ENCODE results near the gene CAMK1G. TPM values are rescaled to one million over a fixed set of nuclear protein-coding genes. Genes with fewer than 3 reads are reported as not detected.

The CAMK1G gene
- total and polyA plus RNA-seq, 3 donors from 2014 or later, result 1.1 to 2.0 (median 1.4) TPM

DNA sequence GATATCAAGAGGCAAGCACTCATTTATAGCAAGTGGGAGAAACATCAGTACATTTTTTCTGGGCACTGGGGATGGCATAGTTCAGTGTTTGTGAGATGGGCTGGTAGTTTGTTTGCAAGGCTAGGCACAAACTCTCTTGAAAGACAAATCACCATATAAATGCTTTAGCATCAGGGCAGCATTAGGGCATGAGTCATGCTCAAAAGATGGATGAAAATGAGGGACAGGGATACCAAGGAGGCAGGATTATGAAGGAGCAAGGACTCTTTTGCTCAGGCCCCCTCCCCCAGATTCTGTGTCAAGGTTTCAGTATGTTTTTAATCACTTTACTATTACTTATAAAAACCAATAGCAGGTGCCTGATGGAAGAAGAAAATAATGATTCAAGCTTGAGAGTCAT is 43.9 kb upstream of the CAMK1G start:
- Histone ChIP-seq H3K36me3 (ENCODE audit: low read depth, missing control alignments) (no peaks in the 10 kb centered on the region), H3K27ac (no peak overlapping the region), H3K4me3 (no peak overlapping the region), H3K4me1 (no peaks in the 10 kb centered on the region), H3K27me3 (no peaks in the 10 kb centered on the region), H3K9me3 (no peaks in the 10 kb centered on the region)
- intact Hi-C loops (cut with DNase I; ENCODE audit: low total_unique reads), result no loop called here
- DNase-seq, result no peak
- TF ChIP-seq CTCF (IDR thresholded peaks at IDR 0.05), result no peak
- no peak for TF ChIP-seq POLR2A (IDR thresholded peaks at IDR 0.05)

DNA sequence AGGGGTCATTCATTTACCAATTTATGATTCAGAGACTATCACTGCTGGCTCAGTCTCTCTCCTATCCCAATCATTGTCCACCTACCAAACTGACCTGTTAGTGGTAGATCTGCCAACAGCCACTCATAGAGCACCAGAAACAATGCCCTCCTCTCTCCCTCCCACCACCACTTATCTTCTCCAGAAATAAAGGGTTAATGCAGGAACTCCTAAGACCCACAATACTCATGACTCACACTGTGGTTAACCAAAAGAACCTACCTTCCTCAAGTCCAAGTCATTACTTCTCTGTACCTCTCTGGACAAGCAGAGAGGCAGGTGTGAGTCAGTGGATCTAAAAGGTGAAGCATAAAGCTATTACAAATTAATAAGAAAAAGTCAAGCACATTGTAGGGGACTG is 40.9 kb upstream of the CAMK1G start:
- intact Hi-C loops (cut with DNase I; ENCODE audit: low total_unique reads), result no loop called here
- Histone ChIP-seq H3K4me3 (no peak overlapping the region), H3K27me3 (no peaks in the 10 kb centered on the region), H3K27ac (no peak overlapping the region), H3K36me3 (ENCODE audit: low read depth, missing control alignments) (no peaks in the 10 kb centered on the region), H3K9me3 (no peaks in the 10 kb centered on the region), H3K4me1 (no peaks in the 10 kb centered on the region)
- TF ChIP-seq CTCF (IDR thresholded peaks at IDR 0.05) (no peak), POLR2A (IDR thresholded peaks at IDR 0.05) (no peak)
- DNase-seq, result no peak

DNA sequence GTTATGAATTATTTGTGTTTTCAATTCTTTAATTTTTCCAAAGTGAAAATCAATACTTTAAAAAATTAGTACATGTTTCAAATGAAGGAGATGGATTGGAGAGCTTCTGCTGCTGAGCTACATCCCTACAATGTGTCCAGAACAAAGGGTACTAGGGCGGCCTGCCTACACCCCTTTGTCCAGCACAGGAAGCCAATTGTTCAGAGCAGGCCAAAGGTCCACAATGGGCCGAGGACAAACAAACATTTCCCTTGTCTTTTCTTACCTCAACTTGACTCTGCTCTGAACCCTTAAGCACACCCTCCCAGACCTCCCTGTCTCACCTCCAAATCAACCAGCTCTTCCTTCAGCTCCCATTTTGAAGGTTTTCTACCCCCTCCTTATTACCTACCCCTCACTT is 39.4 kb upstream of the CAMK1G start:
- Histone ChIP-seq H3K4me1 (no peaks in the 10 kb centered on the region), H3K9me3 (no peaks in the 10 kb centered on the region), H3K27ac (no peak overlapping the region), H3K27me3 (no peaks in the 10 kb centered on the region), H3K4me3 (no peak overlapping the region), H3K36me3 (ENCODE audit: low read depth, missing control alignments) (no peaks in the 10 kb centered on the region)
- 41 to 65% methylated on average over 2 of the region's 2 CpGs for WGBS, 2 donors
- no peak for DNase-seq
- intact Hi-C loops (cut with DNase I; ENCODE audit: low total_unique reads), result no loop called here
- TF ChIP-seq CTCF (IDR thresholded peaks at IDR 0.05), result no peak
- no peak for TF ChIP-seq POLR2A (IDR thresholded peaks at IDR 0.05)

- no peak for DNase-seq
- H3K27ac ChIP-seq, result no peak overlapping the region
- no peak overlapping the region for H3K4me3 ChIP-seq
- intact Hi-C loops (cut with DNase I; ENCODE audit: low total_unique reads), result no loop called here
- no peaks in the 10 kb centered on the region for H3K27me3 ChIP-seq
- H3K9me3 ChIP-seq, result no peaks in the 10 kb centered on the region
- H3K4me1 ChIP-seq, result no peaks in the 10 kb centered on the region
- 98 to 99% methylated on average over 3 of the region's 3 CpGs for WGBS, 2 donors
- no peak for TF ChIP-seq POLR2A (IDR thresholded peaks at IDR 0.05)
- TF ChIP-seq CTCF (IDR thresholded peaks at IDR 0.05), result no peak
- H3K36me3 ChIP-seq (ENCODE audit: low read depth, missing control alignments), result no peaks in the 10 kb centered on the region
Measured at GRCh38 chr1:209545423-209545822, 38.1 kb upstream of the CAMK1G start.

DNA sequence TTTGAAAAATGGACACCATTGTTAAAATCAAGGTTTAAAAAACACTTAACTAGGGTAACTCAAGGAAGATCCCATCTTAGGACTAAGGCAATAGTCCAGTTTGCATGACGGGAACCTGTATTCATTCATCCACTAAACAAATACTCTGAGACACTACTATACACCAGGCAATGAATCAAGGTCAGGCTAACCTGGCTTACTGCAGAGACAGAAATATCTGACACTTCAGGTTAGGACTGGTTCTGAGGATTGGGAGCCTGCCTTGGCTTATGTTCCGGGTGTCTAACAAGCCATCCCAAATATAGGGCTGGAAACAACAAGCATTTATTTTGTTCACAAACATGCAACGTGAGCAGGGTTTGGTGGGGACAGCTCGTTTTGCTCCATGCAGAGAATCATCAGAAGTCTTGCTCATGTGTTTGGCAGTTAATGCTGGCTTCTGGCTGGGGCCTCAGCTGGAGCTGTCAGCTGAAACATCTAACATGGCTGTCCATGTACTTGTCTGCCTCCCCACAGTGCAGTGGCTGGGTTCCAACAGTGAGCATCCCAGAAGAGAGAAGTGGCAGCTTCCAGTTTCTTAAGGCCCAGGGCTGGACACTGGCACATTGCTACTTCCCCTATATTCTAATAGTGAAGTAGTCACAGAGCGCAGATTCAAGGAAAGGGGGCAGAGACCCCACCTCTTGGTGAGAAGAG is 37.0 kb upstream of the CAMK1G start:
- H3K4me1 ChIP-seq, result no peaks in the 10 kb centered on the region

More for the DNA sequence above, 37.0 kb upstream of the CAMK1G start:
- no peak overlapping the region for H3K27ac ChIP-seq
- no peak for TF ChIP-seq CTCF (IDR thresholded peaks at IDR 0.05)
- no peak for TF ChIP-seq POLR2A (IDR thresholded peaks at IDR 0.05)
- H3K36me3 ChIP-seq (ENCODE audit: low read depth, missing control alignments), result no peaks in the 10 kb centered on the region
- DNase-seq, result no peak
- H3K27me3 ChIP-seq, result no peaks in the 10 kb centered on the region
- no peaks in the 10 kb centered on the region for H3K9me3 ChIP-seq
- WGBS, 2 donors, result 81 to 100% methylated on average over 5 of the region's 5 CpGs
- intact Hi-C loops (cut with DNase I; ENCODE audit: low total_unique reads), result no loop called here
- no peak overlapping the region for H3K4me3 ChIP-seq

Data from testis (tissue), 3 donors.